ENCODE data around the gene KMT2E. TPM values are rescaled to one million over a fixed set of nuclear protein-coding genes. Genes with fewer than 3 reads are reported as not detected.

Gene KMT2E
- polyA plus RNA-seq, 2 of the 4 experiments (the other 2 are of a cell fraction): 9.4 to 23.4 TPM

DNA sequence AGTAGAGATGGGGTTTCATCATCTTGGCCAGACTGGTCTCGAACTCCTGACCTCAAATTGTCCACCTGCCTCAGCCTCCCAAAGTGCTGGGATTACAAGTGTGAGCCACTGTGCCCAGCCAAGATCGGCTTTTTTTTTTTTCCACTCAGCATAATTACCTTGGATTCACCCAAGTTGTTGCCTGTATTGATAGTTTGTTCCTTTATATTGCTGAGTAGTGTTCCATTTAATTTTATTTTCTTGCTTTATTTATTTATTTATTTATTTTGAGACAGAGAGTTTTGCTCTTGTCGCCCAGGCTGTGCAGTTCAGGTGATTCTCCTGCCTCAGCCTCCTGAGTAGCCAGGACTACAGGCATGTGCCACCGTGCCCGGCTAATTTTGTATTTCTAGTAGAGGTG, 21.3 kb downstream of the KMT2E start:
- POLR2A ChIA-PET: interaction anchor here (1.0 kb wide), 1 partner anchor 22 kb away, joined by 3 read pairs; the partner anchor contains the start of gene KMT2E
- FAIRE-seq: no peak
- CTCF ChIA-PET: no interaction called here

GRCh38 chr7:105036217-105037168, 22.5 kb downstream of the KMT2E start:
- POLR2A ChIA-PET: interaction anchor here (1.0 kb wide), 1 partner anchor 23 kb away, joined by 3 read pairs; the partner anchor contains the start of gene KMT2E
- H3K27ac ChIP-seq: no peak overlapping the region
- WGBS (ENCODE audit: missing lambda C conversion rate): 93% methylated on average over 5 of the region's 5 CpGs
- CTCF ChIA-PET: no interaction called here
- no peak overlapping the region for H3K4me3 ChIP-seq
- no peak overlapping the region for H3K4me2 ChIP-seq
- TF ChIP-seq CHD4 (IDR thresholded peaks at IDR 0.05; ENCODE audit: borderline replicate concordance): no peak
- TF ChIP-seq ELK1 (IDR thresholded peaks at IDR 0.05; ENCODE audit: low read depth, low read length): no peak
- no peak for TF ChIP-seq JUN (IDR thresholded peaks at IDR 0.05)
- ATAC-seq (no peak), DNase-seq (ENCODE audit: low read depth in 1 of 2, low spot score in 1 of 2) (no peak), FAIRE-seq (no peak)
- peaks cover 11% of the 10 kb centered on the region; the same call in 1 of the 3 replicates for H3K4me1 ChIP-seq
- no peaks in the 10 kb centered on the region for H3K9me3 ChIP-seq

More for the DNA sequence above, 21.3 kb downstream of the KMT2E start:
- TF ChIP-seq HOXA7 (CRISPR knock-in tag; IDR thresholded peaks at IDR 0.05) (no peak), RNF2 (IDR thresholded peaks at IDR 0.05; ENCODE audit: borderline replicate concordance, low read depth) (no peak), NR3C1 (IDR thresholded peaks at IDR 0.05) (no peak), CEBPB (IDR thresholded peaks at IDR 0.05) (no peak), ESRRA (IDR thresholded peaks at IDR 0.05; ENCODE audit: borderline replicate concordance, low read length) (no peak), CTCF (IDR thresholded peaks at IDR 0.05) (no peak), NPAS2 (CRISPR knock-in tag; IDR thresholded peaks at IDR 0.05; ENCODE audit: borderline replicate concordance) (no peak), ZSCAN20 (CRISPR knock-in tag; IDR thresholded peaks at IDR 0.05) (no peak)
- TF ChIP-seq, protein P1, sequence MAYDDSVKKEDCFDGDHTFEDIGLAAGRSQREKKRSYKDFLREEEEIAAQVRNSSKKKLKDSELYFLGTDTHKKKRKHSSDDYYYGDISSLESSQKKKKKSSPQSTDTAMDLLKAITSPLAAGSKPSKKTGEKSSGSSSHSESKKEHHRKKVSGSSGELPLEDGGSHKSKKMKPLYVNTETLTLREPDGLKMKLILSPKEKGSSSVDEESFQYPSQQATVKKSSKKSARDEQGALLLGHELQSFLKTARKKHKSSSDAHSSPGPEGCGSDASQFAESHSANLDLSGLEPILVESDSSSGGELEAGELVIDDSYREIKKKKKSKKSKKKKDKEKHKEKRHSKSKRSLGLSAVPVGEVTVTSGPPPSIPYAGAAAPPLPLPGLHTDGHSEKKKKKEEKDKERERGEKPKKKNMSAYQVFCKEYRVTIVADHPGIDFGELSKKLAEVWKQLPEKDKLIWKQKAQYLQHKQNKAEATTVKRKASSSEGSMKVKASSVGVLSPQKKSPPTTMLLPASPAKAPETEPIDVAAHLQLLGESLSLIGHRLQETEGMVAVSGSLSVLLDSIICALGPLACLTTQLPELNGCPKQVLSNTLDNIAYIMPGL (CRISPR knock-in tag; IDR thresholded peaks at IDR 0.05; ENCODE audit: borderline replicate concordance): no peak
- peaks cover 4% of the 10 kb centered on the region; the same call in 1 of the 3 replicates for H3K4me1 ChIP-seq
- H3K27ac ChIP-seq: no peak overlapping the region
- WGBS (ENCODE audit: missing lambda C conversion rate): 92% methylated on average over 5 of the region's 5 CpGs
- ATAC-seq (no peak), DNase-seq (ENCODE audit: low read depth in 1 of 2, low spot score in 1 of 2) (no peak)
- no peak overlapping the region for H3K4me2 ChIP-seq
- H3K9me3 ChIP-seq: no peaks in the 10 kb centered on the region
- H3K4me3 ChIP-seq: no peak overlapping the region

- no peak for DNase-seq (ENCODE audit: low read depth in 1 of 2, low spot score in 1 of 2)
- H3K9me3 ChIP-seq: no peaks in the 10 kb centered on the region
- no peak overlapping the region for H3K4me3 ChIP-seq
- TF ChIP-seq POLR2A (IDR thresholded peaks at IDR 0.05; ENCODE audit: low read length): no peak
- TF ChIP-seq CEBPB (IDR thresholded peaks at IDR 0.05): peak; percentile 49 to 54; a peak in 2 of 4 replicates
- H3K4me2 ChIP-seq: no peak overlapping the region
- peaks cover 11% of the 10 kb centered on the region; the same call in 1 of the 3 replicates for H3K4me1 ChIP-seq
- WGBS (ENCODE audit: missing lambda C conversion rate): 85% methylated on average over 2 of the region's 2 CpGs
- H3K27ac ChIP-seq: no peak overlapping the region
- POLR2A ChIA-PET: no interaction called here
- CTCF ChIA-PET: interaction anchor here (0.6 to 0.9 kb wide), 2 partner anchors 24 to 291 kb away, joined by 3 to 4 read pairs; no protein-coding TSS in a partner anchor
- ATAC-seq: no peak
- FAIRE-seq: no peak
Measured at GRCh38 chr7:105037319-105037718, 23.3 kb downstream of the KMT2E start.
